Neural cell (in vitro differentiated cells): Measurements from ENCODE around the gene RIPOR1.

Source experiments
- TF ChIP-seq, protein P1 (sequence below): fragments of 450-650 bp; IDR thresholded peaks from 2 replicates; pipeline ENCODE4 v1.5.1; 2014; ENCODE audit warnings: antibody characterized with exemption, mild to moderate bottlenecking, moderate library complexity; ENCODE audit not compliant: poor library complexity, severe bottlenecking
- TF ChIP-seq, protein P2 (sequence below): IDR thresholded peaks from 2 replicates; pipeline ENCODE4 v1.6.1; 2012; ENCODE audit warnings: borderline replicate concordance

GRCh38 chr16:67489401-67490083 is 39.1 kb upstream of the RIPOR1 start:
- TF ChIP-seq, protein P1, sequence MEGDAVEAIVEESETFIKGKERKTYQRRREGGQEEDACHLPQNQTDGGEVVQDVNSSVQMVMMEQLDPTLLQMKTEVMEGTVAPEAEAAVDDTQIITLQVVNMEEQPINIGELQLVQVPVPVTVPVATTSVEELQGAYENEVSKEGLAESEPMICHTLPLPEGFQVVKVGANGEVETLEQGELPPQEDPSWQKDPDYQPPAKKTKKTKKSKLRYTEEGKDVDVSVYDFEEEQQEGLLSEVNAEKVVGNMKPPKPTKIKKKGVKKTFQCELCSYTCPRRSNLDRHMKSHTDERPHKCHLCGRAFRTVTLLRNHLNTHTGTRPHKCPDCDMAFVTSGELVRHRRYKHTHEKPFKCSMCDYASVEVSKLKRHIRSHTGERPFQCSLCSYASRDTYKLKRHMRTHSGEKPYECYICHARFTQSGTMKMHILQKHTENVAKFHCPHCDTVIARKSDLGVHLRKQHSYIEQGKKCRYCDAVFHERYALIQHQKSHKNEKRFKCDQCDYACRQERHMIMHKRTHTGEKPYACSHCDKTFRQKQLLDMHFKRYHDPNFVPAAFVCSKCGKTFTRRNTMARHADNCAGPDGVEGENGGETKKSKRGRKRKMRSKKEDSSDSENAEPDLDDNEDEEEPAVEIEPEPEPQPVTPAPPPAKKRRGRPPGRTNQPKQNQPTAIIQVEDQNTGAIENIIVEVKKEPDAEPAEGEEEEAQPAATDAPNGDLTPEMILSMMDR: no peak
- TF ChIP-seq, protein P2, sequence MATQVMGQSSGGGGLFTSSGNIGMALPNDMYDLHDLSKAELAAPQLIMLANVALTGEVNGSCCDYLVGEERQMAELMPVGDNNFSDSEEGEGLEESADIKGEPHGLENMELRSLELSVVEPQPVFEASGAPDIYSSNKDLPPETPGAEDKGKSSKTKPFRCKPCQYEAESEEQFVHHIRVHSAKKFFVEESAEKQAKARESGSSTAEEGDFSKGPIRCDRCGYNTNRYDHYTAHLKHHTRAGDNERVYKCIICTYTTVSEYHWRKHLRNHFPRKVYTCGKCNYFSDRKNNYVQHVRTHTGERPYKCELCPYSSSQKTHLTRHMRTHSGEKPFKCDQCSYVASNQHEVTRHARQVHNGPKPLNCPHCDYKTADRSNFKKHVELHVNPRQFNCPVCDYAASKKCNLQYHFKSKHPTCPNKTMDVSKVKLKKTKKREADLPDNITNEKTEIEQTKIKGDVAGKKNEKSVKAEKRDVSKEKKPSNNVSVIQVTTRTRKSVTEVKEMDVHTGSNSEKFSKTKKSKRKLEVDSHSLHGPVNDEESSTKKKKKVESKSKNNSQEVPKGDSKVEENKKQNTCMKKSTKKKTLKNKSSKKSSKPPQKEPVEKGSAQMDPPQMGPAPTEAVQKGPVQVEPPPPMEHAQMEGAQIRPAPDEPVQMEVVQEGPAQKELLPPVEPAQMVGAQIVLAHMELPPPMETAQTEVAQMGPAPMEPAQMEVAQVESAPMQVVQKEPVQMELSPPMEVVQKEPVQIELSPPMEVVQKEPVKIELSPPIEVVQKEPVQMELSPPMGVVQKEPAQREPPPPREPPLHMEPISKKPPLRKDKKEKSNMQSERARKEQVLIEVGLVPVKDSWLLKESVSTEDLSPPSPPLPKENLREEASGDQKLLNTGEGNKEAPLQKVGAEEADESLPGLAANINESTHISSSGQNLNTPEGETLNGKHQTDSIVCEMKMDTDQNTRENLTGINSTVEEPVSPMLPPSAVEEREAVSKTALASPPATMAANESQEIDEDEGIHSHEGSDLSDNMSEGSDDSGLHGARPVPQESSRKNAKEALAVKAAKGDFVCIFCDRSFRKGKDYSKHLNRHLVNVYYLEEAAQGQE: no peak
